DND-41 (cell line): Measurements from ENCODE around the gene ACTL10.

Experiments
- ATAC-seq: fragments of 200-7000 bp; cut with Tn5 transposase; 3 replicates; pipeline ENCODE4 v1.9.1; 2021; ENCODE audit warnings: low read depth; ENCODE audit not compliant: insufficient read depth
- DNase-seq: peaks from one replicate; pipeline ENCODE4 v3.0.0-alpha.2; 2020
- H2AFZ ChIP-seq: 2 replicates; pipeline ENCODE4 v1.6.0; 2012; ENCODE audit warnings: low read depth, low read length
- H3K27ac ChIP-seq: 2 replicates; pipeline ENCODE4 v1.5.1; 2012; ENCODE audit warnings: low read length, inconsistent platforms
- H3K27me3 ChIP-seq: fragments of 200-600 bp; sonication (generic); 2 replicates; pipeline ENCODE4 v1.6.0; 2012; ENCODE audit warnings: low read length, mild to moderate bottlenecking, inconsistent platforms; ENCODE audit not compliant: insufficient read depth, poor library complexity
- H3K36me3 ChIP-seq: 2 replicates; pipeline ENCODE4 v1.5.1; 2012; ENCODE audit warnings: low read length, inconsistent platforms; ENCODE audit not compliant: insufficient read depth
- H3K4me1 ChIP-seq: 2 replicates; pipeline ENCODE4 v1.5.1; 2012; ENCODE audit warnings: mild to moderate bottlenecking, low read length; ENCODE audit not compliant: insufficient read depth
- H3K4me2 ChIP-seq: 2 replicates; pipeline ENCODE4 v1.6.0; 2012; ENCODE audit warnings: mild to moderate bottlenecking, moderate library complexity, low read length, inconsistent platforms; ENCODE audit not compliant: insufficient read depth
- H3K4me3 ChIP-seq, 2 experiments: fragments of 200-600 bp in 1 of 2; shearing (Covaris generic) in 1 of 2; 2 replicates each; pipeline ENCODE4 v1.5.1; 2012 to 2016; ENCODE audit warnings: inconsistent platforms in 2 of 2, low read length in 2 of 2, mild to moderate bottlenecking in 2 of 2, low read depth in 1 of 2, moderate library complexity in 1 of 2
- H3K79me2 ChIP-seq: 2 replicates; pipeline ENCODE4 v1.6.0; 2012; ENCODE audit warnings: low read length, inconsistent platforms; ENCODE audit not compliant: insufficient read depth
- H3K9ac ChIP-seq: 2 replicates; pipeline ENCODE4 v1.6.0; 2012; ENCODE audit warnings: low read depth, mild to moderate bottlenecking, inconsistent platforms, low read length, moderate library complexity
- H3K9me3 ChIP-seq: 2 replicates; pipeline ENCODE4 v1.5.1; 2012; ENCODE audit warnings: low read length, moderate library complexity, mild to moderate bottlenecking, inconsistent platforms; ENCODE audit not compliant: insufficient read depth, severe bottlenecking
- H4K20me1 ChIP-seq: 2 replicates; pipeline ENCODE4 v1.6.0; 2012; ENCODE audit warnings: low read length; ENCODE audit not compliant: insufficient read depth
- CTCF ChIP-seq: IDR thresholded peaks from 2 replicates; pipeline ENCODE4 v1.5.1; 2012; ENCODE audit warnings: borderline replicate concordance, low read length, moderate library complexity, mild to moderate bottlenecking; ENCODE audit not compliant: poor library complexity, severe bottlenecking; ENCODE audit errors: extremely low read depth
- EZH2 ChIP-seq: IDR thresholded peaks from 3 replicates; pipeline ENCODE4 v1.6.1; 2012; ENCODE audit warnings: borderline replicate concordance, low read depth, mild to moderate bottlenecking, moderate library complexity, low read length, inconsistent platforms; ENCODE audit not compliant: severe bottlenecking

The ACTL10 gene

GRCh38 chr20:33675136-33675959 lies 8.6 kb downstream of the ACTL10 start:
- H3K4me2 ChIP-seq, result peak overlapping the region; percentile 89
- no peak for ATAC-seq
- H3K27ac ChIP-seq, result peak overlapping the region; percentile 34; the same call in 1 of the 2 replicates
- DNase-seq, result no peak
- no peak overlapping the region for H2AFZ ChIP-seq
- H4K20me1 ChIP-seq, result peaks cover 55% of the 10 kb centered on the region
- H3K27me3 ChIP-seq, result no peaks in the 10 kb centered on the region
- no peak for TF ChIP-seq EZH2
- no peak for TF ChIP-seq CTCF
- H3K9me3 ChIP-seq, result no peaks in the 10 kb centered on the region
- peaks cover 47% of the 10 kb centered on the region for H3K36me3 ChIP-seq
- peak overlapping the region in 1 of 2 experiments; percentile 63; a peak in 2 of 4 replicates for H3K4me3 ChIP-seq
- H3K4me1 ChIP-seq, result peaks cover 29% of the 10 kb centered on the region
- H3K79me2 ChIP-seq, result peaks cover 11% of the 10 kb centered on the region
- H3K9ac ChIP-seq, result peak overlapping the region; percentile 63

- no peak overlapping the region for H3K4me3 ChIP-seq
- peaks cover 18% of the 10 kb centered on the region for H3K79me2 ChIP-seq
- ATAC-seq (no peak), DNase-seq (no peak)
- H3K27me3 ChIP-seq, result no peaks in the 10 kb centered on the region
- peaks cover 63% of the 10 kb centered on the region for H4K20me1 ChIP-seq
- H3K4me2 ChIP-seq, result no peak overlapping the region
- H2AFZ ChIP-seq, result no peak overlapping the region
- no peak overlapping the region for H3K27ac ChIP-seq
- H3K4me1 ChIP-seq, result peaks cover 29% of the 10 kb centered on the region
- no peak overlapping the region for H3K9ac ChIP-seq
- H3K36me3 ChIP-seq, result peaks cover 55% of the 10 kb centered on the region
- no peak for TF ChIP-seq CTCF
- no peak for TF ChIP-seq EZH2
- H3K9me3 ChIP-seq, result no peaks in the 10 kb centered on the region
Measured at GRCh38 chr20:33676121-33676520, 9.4 kb downstream of the ACTL10 start.

GRCh38 chr20:33676652-33677645 lies 10.2 kb downstream of the ACTL10 start:
- H3K4me2 ChIP-seq, result no peak overlapping the region
- H3K4me1 ChIP-seq, result peaks cover 30% of the 10 kb centered on the region
- peaks cover 71% of the 10 kb centered on the region for H4K20me1 ChIP-seq
- no peaks in the 10 kb centered on the region for H3K9me3 ChIP-seq
- ATAC-seq, result no peak
- H3K4me3 ChIP-seq, result no peak overlapping the region
- H3K9ac ChIP-seq, result no peak overlapping the region
- no peak overlapping the region for H3K27ac ChIP-seq
- H3K36me3 ChIP-seq, result peaks cover 62% of the 10 kb centered on the region
- no peaks in the 10 kb centered on the region for H3K27me3 ChIP-seq
- H3K79me2 ChIP-seq, result peaks cover 27% of the 10 kb centered on the region
- DNase-seq, result no peak
- H2AFZ ChIP-seq, result no peak overlapping the region
- TF ChIP-seq CTCF, result no peak
- TF ChIP-seq EZH2, result no peak
